ENCODE results near the gene ALKBH7. TPM values are rescaled to one million over a fixed set of nuclear protein-coding genes. Genes with fewer than 3 reads are reported as not detected.
A peak's percentile ranks its signal among the peaks of the same experiment; 100 is the strongest.

Gene ALKBH7
- total and polyA plus RNA-seq, 2 donors = 62.9 to 66.5 TPM

DNA sequence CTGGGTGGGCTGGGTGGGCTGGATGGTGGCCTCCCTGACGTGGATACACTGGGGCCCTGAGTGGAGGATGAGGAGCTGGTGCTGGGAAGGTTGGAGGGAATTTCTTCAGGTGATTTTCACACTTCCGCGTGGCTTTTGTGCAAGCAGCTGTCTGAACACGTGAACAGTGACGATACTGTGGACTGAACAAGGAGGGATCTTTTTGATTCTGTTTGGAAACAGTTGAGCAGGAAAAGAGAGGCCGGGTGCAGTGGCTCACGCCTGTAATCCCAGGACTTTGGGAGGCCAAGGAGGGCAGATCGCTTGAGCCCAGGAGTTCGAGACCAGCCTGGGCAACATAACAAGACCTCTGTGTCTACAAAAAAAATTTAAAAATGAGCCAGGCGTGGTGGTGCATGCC lies 29.5 kb downstream of the ALKBH7 start:
- 96% methylated on average over 10 of the region's 10 CpGs for WGBS
- no peak for DNase-seq (ENCODE audit: low read depth in 6 of 9, low spot score in 9 of 9)

DNA sequence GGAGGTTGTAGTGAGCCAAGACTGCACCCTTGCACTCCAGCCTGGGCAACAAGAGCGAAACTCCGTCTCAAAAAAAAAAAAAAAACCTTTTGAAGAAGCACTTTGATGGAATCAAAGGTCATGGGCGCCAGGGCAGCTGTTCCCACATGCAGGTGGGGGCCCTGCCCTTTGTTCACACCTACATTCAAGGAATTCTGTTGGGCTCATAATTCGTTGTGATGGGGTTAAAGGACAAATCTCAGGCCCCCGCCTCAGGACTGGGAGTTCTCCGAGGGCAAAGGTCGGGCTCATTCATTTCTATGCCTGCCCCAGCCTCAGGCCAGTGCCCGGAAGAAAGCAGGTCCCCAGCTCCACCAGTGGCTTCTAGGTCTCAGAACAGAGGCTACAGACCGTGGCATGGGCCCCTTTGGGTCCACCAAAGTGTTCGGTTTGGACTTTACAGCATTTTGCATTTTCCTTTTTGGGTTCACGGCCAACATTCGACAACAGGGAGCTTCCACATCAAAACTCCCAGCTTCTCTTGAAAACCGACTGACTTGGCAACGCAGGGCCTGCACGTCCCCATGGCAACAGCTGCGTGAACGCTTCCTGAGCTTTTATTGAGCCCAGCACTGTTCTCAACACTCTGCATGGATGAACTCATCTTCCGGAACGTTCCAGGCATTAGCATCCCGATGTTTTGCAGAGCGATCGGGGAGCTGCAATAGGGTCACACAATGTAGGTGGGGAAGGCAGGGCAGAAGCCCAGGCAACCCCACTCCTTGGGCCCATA lies 30.4 kb downstream of the ALKBH7 start:
- H3K36me3 ChIP-seq (ENCODE audit: control insufficient read depth in 2 of 2, insufficient read depth in 2 of 2, low read length in 1 of 2) = no peaks in the 10 kb centered on the region
- 86% methylated on average over 22 of the region's 22 CpGs for WGBS
- no peaks in the 10 kb centered on the region for H3K9me3 ChIP-seq (ENCODE audit: control insufficient read depth in 2 of 2, insufficient read depth in 1 of 2, low read length in 1 of 2)
- H3K27me3 ChIP-seq (ENCODE audit: control insufficient read depth in 2 of 2, insufficient read depth in 1 of 2, low read length in 1 of 2) = no peaks in the 10 kb centered on the region
- no peak for DNase-seq (ENCODE audit: low read depth in 6 of 9, low spot score in 9 of 9)
- H3K27ac ChIP-seq (ENCODE audit: low read depth in 1 of 2, low read length in 1 of 2) = no peak overlapping the region
- no peak overlapping the region for H3K4me3 ChIP-seq (ENCODE audit: low read length in 2 of 2)
- H3K4me1 ChIP-seq (ENCODE audit: control insufficient read depth in 2 of 2, insufficient read depth in 2 of 2, low read length in 2 of 2) = peaks cover 0 to 5% of the 10 kb centered on the region in 2 donors

More for the DNA sequence above, 29.5 kb downstream of the ALKBH7 start:
- Histone ChIP-seq H3K27me3 (ENCODE audit: control insufficient read depth in 2 of 2, insufficient read depth in 1 of 2, low read length in 1 of 2) (no peaks in the 10 kb centered on the region), H3K4me3 (ENCODE audit: low read length in 2 of 2) (no peak overlapping the region), H3K36me3 (ENCODE audit: control insufficient read depth in 2 of 2, insufficient read depth in 2 of 2, low read length in 1 of 2) (no peaks in the 10 kb centered on the region), H3K9me3 (ENCODE audit: control insufficient read depth in 2 of 2, insufficient read depth in 1 of 2, low read length in 1 of 2) (no peaks in the 10 kb centered on the region), H3K27ac (ENCODE audit: low read depth in 1 of 2, low read length in 1 of 2) (no peak overlapping the region), H3K4me1 (ENCODE audit: control insufficient read depth in 2 of 2, insufficient read depth in 2 of 2, low read length in 2 of 2) (peaks cover 0 to 5% of the 10 kb centered on the region in 2 donors)

DNA sequence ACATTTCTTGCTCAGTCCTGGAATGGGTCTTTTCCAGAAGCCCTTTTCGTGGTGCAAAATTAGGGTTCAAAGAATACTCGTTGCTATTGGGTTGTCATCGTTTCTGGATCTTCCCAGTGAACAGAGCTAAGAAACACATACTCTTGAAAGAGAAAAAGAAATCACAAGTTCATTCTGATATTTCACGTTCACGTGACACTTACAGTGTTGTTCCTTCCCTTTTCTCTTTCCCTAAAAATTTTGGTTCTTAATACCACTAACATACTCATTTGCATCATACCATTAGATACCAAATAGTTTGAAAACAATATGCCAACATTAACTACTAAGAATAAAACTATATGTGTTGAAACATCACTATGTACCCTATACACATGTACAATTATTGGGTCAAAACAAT lies 33.8 kb downstream of the ALKBH7 start:
- Histone ChIP-seq H3K27me3 (ENCODE audit: control insufficient read depth in 2 of 2, insufficient read depth in 1 of 2, low read length in 1 of 2) (no peaks in the 10 kb centered on the region), H3K27ac (ENCODE audit: low read depth in 1 of 2, low read length in 1 of 2) (no peak overlapping the region), H3K4me3 (ENCODE audit: low read length in 2 of 2) (no peak overlapping the region), H3K9me3 (ENCODE audit: control insufficient read depth in 2 of 2, insufficient read depth in 1 of 2, low read length in 1 of 2) (no peaks in the 10 kb centered on the region), H3K36me3 (ENCODE audit: control insufficient read depth in 2 of 2, insufficient read depth in 2 of 2, low read length in 1 of 2) (no peaks in the 10 kb centered on the region), H3K4me1 (ENCODE audit: control insufficient read depth in 2 of 2, insufficient read depth in 2 of 2, low read length in 2 of 2) (peaks cover 0 to 5% of the 10 kb centered on the region in 2 donors)
- DNase-seq (ENCODE audit: low read depth in 6 of 9, low spot score in 9 of 9) = no peak
- WGBS = 89% methylated on average over 5 of the region's 5 CpGs

DNA sequence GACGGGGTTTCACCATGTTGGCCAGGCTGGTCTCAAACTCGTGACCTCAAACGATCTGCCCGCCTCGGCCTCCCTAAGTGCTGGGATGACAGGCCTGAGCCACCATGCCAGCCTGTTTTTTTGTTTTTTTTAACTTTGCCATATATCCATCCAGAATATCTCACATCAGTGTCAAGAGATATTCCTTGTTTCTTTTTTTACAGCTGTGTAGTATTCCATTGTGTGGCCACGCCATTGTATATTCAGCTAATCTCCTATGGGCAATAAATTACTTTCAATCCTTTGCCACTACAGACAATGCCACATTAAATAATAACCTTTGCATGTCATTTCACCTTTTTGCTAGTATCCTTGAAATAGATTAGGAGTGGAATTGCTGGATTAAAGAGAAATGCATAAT lies 36.8 kb downstream of the ALKBH7 start:
- Histone ChIP-seq H3K4me1 (ENCODE audit: control insufficient read depth in 2 of 2, insufficient read depth in 2 of 2, low read length in 2 of 2) (peaks cover 0 to 9% of the 10 kb centered on the region in 2 donors), H3K27ac (ENCODE audit: low read depth in 1 of 2, low read length in 1 of 2) (no peak overlapping the region), H3K36me3 (ENCODE audit: control insufficient read depth in 2 of 2, insufficient read depth in 2 of 2, low read length in 1 of 2) (peaks cover 5 to 10% of the 10 kb centered on the region in 2 donors), H3K4me3 (ENCODE audit: low read length in 2 of 2) (no peak overlapping the region), H3K9me3 (ENCODE audit: control insufficient read depth in 2 of 2, insufficient read depth in 1 of 2, low read length in 1 of 2) (no peaks in the 10 kb centered on the region), H3K27me3 (ENCODE audit: control insufficient read depth in 2 of 2, insufficient read depth in 1 of 2, low read length in 1 of 2) (no peaks in the 10 kb centered on the region)
- 89% methylated on average over 6 of the region's 6 CpGs for WGBS
- DNase-seq (ENCODE audit: low read depth in 6 of 9, low spot score in 9 of 9) = no peak

DNA sequence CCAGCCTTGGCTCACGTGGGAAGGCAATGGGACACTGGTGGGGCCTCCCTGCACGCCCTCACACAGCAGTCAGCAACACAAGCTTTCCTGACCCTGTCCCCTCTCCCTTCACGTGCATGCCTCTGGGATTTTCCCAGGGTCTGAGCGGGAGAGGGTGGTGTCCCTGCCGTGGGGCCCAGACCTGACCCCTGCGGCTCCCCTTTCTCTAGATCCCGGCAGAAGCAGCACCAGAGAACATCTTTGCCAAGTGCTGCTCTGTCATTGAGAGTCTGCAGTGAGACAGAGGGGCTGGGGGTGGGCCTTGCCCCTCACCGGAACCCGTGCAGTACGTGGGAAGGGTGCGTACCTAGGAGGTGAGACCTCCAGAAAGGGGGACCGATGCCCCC lies 39.5 kb downstream of the ALKBH7 start:
- H3K27me3 ChIP-seq (ENCODE audit: control insufficient read depth in 2 of 2, insufficient read depth in 1 of 2, low read length in 1 of 2) = no peaks in the 10 kb centered on the region
- H3K4me3 ChIP-seq (ENCODE audit: low read length in 2 of 2) = no peak overlapping the region
- DNase-seq (ENCODE audit: low read depth in 6 of 9, low spot score in 9 of 9) = no peak
- WGBS = 91% methylated on average over 12 of the region's 12 CpGs
- H3K27ac ChIP-seq (ENCODE audit: low read depth in 1 of 2, low read length in 1 of 2) = peak overlapping the region in 1 of 2 donors; percentile 51
- H3K9me3 ChIP-seq (ENCODE audit: control insufficient read depth in 2 of 2, insufficient read depth in 1 of 2, low read length in 1 of 2) = peaks cover 0 to 4% of the 10 kb centered on the region in 2 donors
- peaks cover 32 to 37% of the 10 kb centered on the region in 2 donors for H3K36me3 ChIP-seq (ENCODE audit: control insufficient read depth in 2 of 2, insufficient read depth in 2 of 2, low read length in 1 of 2)
- H3K4me1 ChIP-seq (ENCODE audit: control insufficient read depth in 2 of 2, insufficient read depth in 2 of 2, low read length in 2 of 2) = peaks cover 0 to 9% of the 10 kb centered on the region in 2 donors

DNA sequence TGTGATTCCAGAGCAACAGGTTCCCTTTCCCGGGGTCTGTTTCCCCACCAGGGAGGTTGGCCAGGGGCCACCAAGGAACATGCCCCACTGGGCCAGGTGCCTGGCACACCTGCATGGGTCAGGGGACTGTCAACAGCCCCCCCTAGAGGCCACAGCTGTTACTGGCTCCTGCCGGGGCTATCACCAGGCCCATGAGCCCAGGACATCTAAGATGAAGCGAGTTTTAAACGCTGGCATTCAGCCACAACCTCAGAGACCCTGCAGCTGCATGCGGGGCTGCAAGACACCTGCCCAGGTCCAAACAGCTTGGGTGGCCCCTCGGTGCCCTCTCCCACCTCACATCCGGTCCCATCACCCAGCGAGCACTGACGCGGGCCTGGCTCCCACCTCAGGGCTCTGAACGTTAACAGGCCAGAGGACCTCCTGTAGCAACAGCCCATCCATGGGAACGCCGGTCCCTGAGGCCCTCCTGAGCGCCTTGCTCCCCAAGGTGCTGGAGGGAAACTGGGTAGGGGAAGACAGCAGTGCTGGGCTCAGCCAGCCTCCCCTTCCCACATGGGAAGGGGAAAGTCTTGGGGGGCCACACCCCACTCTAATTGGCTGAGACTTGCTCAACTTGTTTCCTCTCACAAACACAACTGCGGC lies 40.0 kb downstream of the ALKBH7 start:
- peaks cover 0 to 4% of the 10 kb centered on the region in 2 donors for H3K9me3 ChIP-seq (ENCODE audit: control insufficient read depth in 2 of 2, insufficient read depth in 1 of 2, low read length in 1 of 2)
- DNase-seq (ENCODE audit: low read depth in 6 of 9, low spot score in 9 of 9) = peak in 2 of 9 donors; percentile 47 to 48
- H3K4me3 ChIP-seq (ENCODE audit: low read length in 2 of 2) = no peak overlapping the region
- H3K36me3 ChIP-seq (ENCODE audit: control insufficient read depth in 2 of 2, insufficient read depth in 2 of 2, low read length in 1 of 2) = peaks cover 37 to 42% of the 10 kb centered on the region in 2 donors
- WGBS = 85% methylated on average over 15 of the region's 15 CpGs
- no peaks in the 10 kb centered on the region for H3K27me3 ChIP-seq (ENCODE audit: control insufficient read depth in 2 of 2, insufficient read depth in 1 of 2, low read length in 1 of 2)
- H3K27ac ChIP-seq (ENCODE audit: low read depth in 1 of 2, low read length in 1 of 2) = peak overlapping the region; percentile 46 to 51
- H3K4me1 ChIP-seq (ENCODE audit: control insufficient read depth in 2 of 2, insufficient read depth in 2 of 2, low read length in 2 of 2) = peaks cover 0 to 9% of the 10 kb centered on the region in 2 donors

DNA sequence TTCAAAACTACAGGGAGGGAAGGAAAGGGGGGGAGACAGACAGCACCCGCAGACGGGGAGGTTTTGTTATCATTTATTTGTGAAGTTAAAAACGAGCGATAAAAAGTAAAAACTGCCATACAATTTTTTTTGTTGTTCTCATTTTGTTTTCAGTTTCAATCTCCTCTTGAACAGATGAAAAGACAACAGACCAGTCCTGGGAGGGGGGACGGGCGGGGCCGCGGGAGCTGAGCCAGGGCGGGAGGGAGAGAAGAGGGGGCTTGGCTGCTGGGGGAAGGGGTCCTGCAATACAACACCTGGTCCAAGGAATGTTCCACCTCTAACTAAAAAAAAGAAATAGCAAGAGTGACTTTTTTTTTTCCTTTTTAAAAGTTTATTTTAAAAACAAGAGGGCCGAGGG lies 40.7 kb downstream of the ALKBH7 start:
- H3K4me3 ChIP-seq (ENCODE audit: low read length in 2 of 2) = no peak overlapping the region
- H3K36me3 ChIP-seq (ENCODE audit: control insufficient read depth in 2 of 2, insufficient read depth in 2 of 2, low read length in 1 of 2) = peaks cover 44 to 49% of the 10 kb centered on the region in 2 donors
- peaks cover 0 to 9% of the 10 kb centered on the region in 2 donors for H3K4me1 ChIP-seq (ENCODE audit: control insufficient read depth in 2 of 2, insufficient read depth in 2 of 2, low read length in 2 of 2)
- WGBS = 94% methylated on average over 10 of the region's 10 CpGs
- DNase-seq (ENCODE audit: low read depth in 6 of 9, low spot score in 9 of 9) = no peak
- H3K27ac ChIP-seq (ENCODE audit: low read depth in 1 of 2, low read length in 1 of 2) = peak overlapping the region; percentile 9 to 12
- no peaks in the 10 kb centered on the region for H3K27me3 ChIP-seq (ENCODE audit: control insufficient read depth in 2 of 2, insufficient read depth in 1 of 2, low read length in 1 of 2)
- peaks cover 0 to 4% of the 10 kb centered on the region in 2 donors for H3K9me3 ChIP-seq (ENCODE audit: control insufficient read depth in 2 of 2, insufficient read depth in 1 of 2, low read length in 1 of 2)

DNA sequence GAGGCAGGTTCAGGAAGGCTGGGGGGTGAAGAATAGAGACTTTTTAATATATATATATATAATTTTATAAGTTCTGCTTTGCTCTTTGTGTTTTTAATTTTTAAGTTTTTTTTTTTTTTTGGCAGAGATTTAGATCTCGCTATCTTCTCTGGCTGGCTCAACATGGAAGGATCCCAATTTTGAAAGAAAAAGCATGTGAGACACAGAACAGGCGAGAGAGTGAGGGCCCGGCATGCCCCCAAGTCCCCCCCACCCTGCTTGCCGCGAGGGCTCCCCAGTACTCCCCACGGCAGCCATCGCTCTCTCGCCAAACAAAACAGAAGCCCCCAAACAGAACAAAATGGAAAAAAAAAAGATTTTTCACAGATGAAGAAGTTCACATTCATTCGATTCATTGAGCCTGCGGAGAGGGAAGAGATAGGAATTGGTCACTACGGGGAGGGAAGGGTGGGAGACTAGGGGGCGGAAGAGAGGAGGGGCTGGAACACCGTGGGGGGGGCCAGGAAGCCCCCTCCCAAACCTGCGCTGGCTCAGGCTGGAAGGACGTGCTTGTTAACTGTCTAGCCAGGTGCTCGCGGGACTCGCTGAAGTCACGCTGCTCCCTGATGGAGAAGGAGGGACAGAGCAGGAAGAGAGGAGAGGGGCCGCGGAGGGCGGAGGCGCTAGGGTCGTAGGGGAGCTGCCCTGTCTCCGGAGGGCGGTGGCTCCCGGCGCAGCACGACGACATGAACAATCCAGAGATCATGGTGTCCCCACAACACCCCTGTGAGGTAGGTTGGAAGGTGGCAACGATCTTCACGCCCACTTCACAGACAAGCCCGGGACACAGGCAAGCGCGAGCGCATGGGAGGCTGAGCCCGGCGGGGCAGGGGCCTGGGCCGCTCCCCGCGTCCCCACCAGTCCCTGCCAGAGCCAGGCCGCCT lies 41.4 kb downstream of the ALKBH7 start:
- peak overlapping the region; percentile 17 to 32 for H3K27ac ChIP-seq (ENCODE audit: low read depth in 1 of 2, low read length in 1 of 2)
- H3K9me3 ChIP-seq (ENCODE audit: control insufficient read depth in 2 of 2, insufficient read depth in 1 of 2, low read length in 1 of 2) = peaks cover 0 to 4% of the 10 kb centered on the region in 2 donors
- H3K27me3 ChIP-seq (ENCODE audit: control insufficient read depth in 2 of 2, insufficient read depth in 1 of 2, low read length in 1 of 2) = no peaks in the 10 kb centered on the region
- WGBS = 92% methylated on average over 42 of the region's 42 CpGs
- H3K36me3 ChIP-seq (ENCODE audit: control insufficient read depth in 2 of 2, insufficient read depth in 2 of 2, low read length in 1 of 2) = peaks cover 51 to 56% of the 10 kb centered on the region in 2 donors
- no peak overlapping the region for H3K4me3 ChIP-seq (ENCODE audit: low read length in 2 of 2)
- DNase-seq (ENCODE audit: low read depth in 6 of 9, low spot score in 9 of 9) = no peak
- H3K4me1 ChIP-seq (ENCODE audit: control insufficient read depth in 2 of 2, insufficient read depth in 2 of 2, low read length in 2 of 2) = peaks cover 0 to 9% of the 10 kb centered on the region in 2 donors

Data from thymus (tissue), 11 donors.